Measurements from ENCODE around the gene ENDOV.

Gene ENDOV

GRCh38 chr17:80468242-80468641 is 53.3 kb downstream of the ENDOV start:
- no peak for DNase-seq (ENCODE audit: low read depth in 2 of 2)

GRCh38 chr17:80468781-80469493 is 54.0 kb downstream of the ENDOV start:
- no peak for DNase-seq (ENCODE audit: low read depth in 2 of 2)

- no peak for DNase-seq (ENCODE audit: low read depth in 2 of 2)
Observed at GRCh38 chr17:80469667-80470066, 54.7 kb downstream of the ENDOV start.

DNA sequence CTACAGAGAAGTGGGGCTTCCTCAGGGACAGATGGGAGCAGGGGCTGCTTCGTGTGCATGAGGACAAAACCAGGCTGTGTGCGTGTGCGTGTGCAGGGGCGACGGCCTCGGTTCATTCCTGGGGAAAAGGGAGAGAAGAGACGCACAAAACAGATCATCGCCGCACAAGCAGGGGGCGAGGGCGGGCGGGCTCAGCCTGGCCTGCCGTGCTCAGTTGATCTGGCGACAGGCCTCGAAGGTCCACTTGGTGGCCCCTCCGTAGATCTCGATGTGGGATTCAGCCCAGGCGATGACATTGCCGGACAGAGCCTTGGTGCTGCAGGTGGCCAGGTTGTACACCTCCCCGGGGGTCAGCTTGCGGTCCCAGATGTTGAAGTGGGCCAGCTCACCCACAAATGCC is 55.6 kb downstream of the ENDOV start:
- no peak for DNase-seq (ENCODE audit: low read depth in 2 of 2)

GRCh38 chr17:80471922-80472321 is 57.0 kb downstream of the ENDOV start:
- peak; percentile 13 to 14 for DNase-seq (ENCODE audit: low read depth in 2 of 2)

DNA sequence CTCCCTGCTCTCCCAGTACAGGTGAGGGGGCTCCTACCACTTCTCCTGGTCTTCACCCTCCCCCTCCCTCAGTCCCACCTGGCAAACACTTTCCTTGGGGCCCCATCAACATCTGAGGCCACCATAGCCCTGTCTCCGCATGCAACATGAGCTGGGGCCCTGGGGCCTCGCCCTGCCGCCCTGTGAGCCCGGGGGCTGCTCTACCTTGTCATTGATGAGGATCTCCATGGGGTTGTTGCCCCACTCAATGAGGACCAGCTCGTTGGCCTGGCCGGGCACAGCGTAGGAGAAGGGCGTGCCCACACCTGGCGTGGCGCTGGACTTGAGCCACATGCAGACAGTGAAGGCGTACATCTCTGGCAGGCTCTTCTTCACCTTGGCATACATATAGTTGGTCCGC is 58.0 kb downstream of the ENDOV start:
- DNase-seq (ENCODE audit: low read depth in 2 of 2) = no peak

GRCh38 chr17:80473701-80474100 is 58.7 kb downstream of the ENDOV start:
- DNase-seq (ENCODE audit: low read depth in 2 of 2) = no peak

- DNase-seq (ENCODE audit: low read depth in 2 of 2) = no peak
Observed at GRCh38 chr17:80474231-80474960, 59.4 kb downstream of the ENDOV start.

DNA sequence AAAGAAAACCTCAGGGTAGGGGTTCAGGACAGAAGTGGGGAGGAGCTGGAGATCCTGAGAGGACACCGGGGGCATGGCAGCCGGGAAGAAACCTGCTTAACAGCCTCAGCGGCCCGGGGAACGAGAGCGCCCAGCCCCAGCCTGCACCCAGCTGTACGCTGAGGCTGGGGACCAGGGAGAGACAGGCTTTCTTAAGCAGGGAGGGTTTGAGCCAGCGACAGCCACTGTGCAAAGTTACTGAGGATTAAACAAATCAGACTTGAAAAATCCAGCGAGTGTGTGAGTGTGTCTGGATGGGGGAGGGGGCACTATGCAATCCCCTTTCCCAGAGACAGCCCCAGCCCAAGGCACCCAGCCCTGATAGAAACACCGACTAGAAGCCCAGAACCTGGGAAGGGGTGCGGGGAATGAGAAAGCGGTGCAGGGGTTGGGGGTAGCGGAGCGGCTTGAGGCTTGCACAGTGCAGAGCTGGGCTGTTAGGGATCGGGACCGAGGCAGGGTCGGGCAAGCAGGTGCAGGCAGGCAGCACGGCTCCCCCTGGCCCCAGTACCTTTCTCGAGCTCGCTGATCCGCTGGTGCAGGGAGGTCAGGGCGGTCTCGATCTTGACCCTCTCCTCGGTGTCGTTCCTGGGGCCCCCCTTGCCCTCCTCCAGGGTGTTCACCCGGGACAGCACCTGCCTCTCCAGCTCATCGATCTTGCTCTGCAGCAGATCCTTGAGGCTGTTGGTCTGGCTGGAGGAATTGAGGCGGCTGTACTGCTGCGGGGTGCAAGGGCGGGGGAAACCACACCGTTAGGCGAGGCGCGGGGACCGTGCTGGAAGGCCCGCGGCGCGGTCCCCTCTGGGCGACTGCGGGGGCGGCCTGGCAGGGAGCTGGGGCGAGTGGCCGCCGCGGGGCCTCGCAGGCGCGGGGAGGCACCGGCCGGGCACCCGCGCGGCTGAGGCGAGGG is 60.3 kb downstream of the ENDOV start:
- no peak for DNase-seq (ENCODE audit: low read depth in 2 of 2)

DNA sequence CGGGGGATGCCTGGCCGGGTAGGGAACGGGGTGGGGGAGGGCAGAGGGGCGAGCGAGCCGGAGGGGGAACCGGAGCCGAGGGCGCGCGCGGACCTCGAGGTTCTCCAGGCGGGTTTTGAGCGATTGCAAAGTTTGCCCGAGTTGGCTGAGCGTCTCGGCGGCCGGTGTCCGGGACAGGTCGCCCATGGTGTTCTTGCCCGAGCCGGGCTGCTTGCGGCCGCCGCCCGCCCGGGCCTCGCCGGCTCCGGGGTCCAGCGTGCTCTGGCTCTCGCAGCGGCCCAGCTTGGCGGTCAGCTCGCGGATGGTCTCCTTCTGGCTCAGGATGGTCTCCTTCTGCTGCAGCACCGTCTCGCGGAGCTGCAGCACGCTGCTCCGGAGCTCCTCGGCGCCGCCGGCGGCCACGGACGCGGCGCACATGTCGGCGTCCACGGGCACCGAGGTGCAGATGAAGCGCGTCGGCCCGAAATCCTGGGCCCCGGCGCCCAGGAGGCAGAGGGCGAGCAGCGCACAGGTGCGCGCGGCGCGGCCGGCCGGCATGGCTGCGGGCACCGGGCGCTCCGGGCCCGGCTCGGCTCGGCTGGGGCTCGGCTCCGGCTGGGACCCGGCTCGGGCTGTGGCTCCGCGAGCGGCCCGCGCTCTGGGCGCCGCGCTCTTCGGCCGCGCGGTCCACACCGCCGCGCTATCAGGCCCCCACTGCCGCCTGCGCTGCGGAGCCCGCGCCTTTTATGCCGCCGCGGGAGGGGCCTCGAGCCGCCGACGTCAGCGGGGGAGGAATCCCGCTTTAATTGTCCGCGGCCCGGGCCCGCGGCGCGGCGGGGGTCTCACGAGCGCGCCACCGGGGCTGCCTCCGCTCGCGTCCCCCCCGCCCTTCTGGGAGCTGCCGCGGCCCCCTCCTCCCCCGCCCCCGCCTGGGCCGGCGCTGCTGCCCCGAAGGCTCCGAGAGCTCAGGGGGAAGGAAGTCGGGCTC is 61.2 kb downstream of the ENDOV start, which contains the start of gene NPTX1:
NPTX1 (minus strand) TSS at position 698 of the 967 bp plus-strand sequence; CDS start at position 537, 161 bp downstream.
- no peak for DNase-seq (ENCODE audit: low read depth in 2 of 2)

GRCh38 chr17:80476877-80477646 is 62.1 kb downstream of the ENDOV start:
- DNase-seq (ENCODE audit: low read depth in 2 of 2) = no peak

DNA sequence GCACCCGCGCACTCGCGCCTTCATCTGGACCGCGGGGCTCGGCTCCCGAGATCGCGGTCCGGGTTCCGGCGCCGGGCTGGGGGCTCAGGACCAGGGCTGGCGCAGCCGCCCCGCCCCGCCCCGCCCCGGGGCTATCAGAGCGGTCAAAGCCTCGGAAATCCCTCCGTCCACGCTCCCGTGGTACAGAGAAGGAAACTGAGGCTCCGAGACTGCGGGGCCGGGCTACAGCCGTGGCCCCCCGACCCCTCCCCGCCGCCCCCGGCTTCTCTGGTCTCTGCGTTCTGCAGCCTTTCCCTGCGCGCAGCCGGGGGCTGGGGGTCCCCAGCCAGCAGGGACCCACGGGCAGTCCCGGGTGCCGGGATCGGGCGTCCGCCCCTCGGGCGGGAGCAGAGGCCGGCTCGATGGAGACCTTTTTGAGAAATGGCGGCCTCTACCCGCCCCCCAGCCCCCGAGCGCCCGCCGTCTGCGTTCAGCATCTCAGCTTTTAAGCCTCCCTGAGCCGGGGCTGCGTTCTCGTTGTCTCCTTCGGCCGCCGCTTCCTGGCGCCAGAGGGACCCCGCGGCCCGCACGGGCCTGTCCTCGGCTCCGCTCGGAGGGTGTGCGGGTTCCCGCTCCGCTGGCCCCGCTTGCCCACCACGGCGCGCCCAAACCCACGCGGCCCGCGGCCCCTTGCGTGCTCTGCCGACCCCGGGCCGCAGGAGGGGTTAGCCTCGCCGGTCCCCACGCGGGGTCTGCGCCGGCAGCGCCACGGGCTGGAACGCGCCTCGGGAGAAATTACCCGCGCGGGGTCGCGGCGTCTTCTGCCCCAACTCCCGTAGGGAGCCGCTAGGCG is 62.9 kb downstream of the ENDOV start:
- no peak for DNase-seq (ENCODE audit: low read depth in 2 of 2)

DNA sequence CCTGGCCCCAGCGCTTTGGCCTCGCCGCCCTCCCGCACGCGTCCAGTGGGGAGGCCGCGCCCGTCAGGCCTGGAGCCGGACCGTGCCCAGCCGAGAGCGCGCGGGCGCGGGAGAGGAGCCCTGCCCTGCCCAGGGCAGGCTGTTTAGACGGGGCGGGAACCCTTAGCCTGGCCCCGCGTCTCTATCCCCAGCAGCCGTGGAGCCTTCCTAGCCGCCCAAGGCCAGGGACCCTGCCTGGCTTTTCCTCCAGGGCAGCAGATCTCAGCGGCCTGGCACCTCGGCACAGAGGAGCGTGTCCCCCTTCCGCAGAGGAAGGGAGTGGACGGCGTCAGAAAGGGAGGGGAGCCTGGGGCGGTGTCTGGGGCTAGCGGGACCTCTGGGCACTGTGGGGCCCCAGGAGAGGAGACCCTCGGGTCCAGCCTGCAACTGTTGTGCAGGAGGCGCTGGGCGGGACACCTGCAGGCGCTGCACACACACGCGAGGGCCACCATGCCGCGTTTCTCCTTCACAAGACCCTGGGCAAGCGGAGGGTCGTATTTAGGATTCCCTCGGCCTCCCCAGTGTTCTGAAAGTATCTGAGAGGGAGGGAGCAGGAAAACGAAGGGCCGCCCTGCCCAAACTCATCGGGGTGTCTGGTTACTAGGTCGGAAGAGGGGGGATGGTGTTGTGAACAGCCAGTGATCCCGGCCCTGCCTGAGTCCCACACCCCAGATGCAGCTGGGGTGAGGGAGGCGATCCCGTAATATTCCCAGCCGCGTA is 63.7 kb downstream of the ENDOV start:
- no peak for DNase-seq (ENCODE audit: low read depth in 2 of 2)

- DNase-seq (ENCODE audit: low read depth in 2 of 2) = no peak
Observed at GRCh38 chr17:80479246-80479566, 64.2 kb downstream of the ENDOV start.

DNA sequence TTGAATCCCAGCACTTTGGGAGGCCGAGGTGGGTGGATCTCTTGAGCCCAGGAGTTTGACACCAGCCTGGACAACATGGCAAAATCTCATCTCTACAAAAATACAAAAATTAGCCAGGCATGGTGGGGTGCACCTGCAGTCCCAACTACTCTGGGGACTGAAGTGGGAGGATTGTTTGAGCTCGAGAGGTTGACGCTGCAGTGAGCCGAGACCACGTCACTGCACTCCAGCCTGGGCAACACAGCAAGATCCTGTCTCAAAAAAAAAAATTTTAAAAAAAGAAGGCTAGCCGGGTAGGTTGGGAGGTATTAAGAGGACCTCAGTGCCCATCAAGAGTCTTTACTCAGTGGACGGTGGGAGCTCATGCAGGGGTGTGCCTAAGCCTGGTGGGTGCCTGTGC is 65.3 kb downstream of the ENDOV start:
- no peak for DNase-seq (ENCODE audit: low read depth in 2 of 2)

GRCh38 chr17:80481284-80482057 is 66.5 kb downstream of the ENDOV start:
- no peak for DNase-seq (ENCODE audit: low read depth in 2 of 2)

DNA sequence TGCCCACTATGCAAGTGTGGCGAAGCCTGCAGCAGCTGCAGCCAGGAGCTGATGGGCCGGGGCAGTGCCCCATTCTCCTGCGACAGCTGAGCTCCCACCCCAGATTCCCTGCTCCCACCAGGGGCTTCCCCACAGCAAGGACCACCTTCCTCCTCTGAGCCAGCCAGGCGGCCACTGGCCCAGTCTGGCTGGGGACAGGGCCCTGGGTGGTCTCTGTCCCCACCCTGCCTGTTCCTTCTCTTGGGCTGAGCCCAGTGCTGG is 67.0 kb downstream of the ENDOV start:
- DNase-seq (ENCODE audit: low read depth in 2 of 2) = no peak
